Measurements from ENCODE around the gene CACNA1E.
"Not testable (repeated sequence)": the region's sequence is repeated elsewhere in the genome, so short reads cannot be mapped to it uniquely, and the experiment has no call there.

The CACNA1E gene

GRCh38 chr1:181812208-181812607, 328.9 kb downstream of the CACNA1E start:
- DNase-seq (ENCODE audit: low spot score): no peak

- DNase-seq (ENCODE audit: low spot score): no peak
These were observed 329.9 kb downstream of the CACNA1E start for GRCh38 chr1:181813266-181813665.

DNA sequence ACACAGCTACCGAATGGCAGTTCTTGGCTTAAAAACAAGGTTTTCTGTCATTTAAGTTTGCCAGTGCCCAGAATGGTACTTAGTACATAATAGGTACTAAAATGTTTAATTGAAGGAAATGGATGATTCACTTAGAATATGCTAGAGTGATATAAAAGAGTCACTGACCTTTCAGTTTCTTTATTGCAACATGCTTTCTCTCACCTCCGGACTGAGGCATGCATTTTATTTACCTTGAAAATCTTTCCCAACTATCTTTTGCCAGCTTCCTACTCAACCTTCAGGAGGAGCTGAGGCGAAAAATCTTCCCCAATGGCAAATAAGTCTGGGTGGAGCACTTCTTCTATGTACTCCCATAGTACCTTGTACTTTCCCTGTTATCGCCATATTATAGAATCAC, 333.3 kb downstream of the CACNA1E start:
- DNase-seq (ENCODE audit: low spot score): no peak

GRCh38 chr1:181817091-181817490, 333.8 kb downstream of the CACNA1E start:
- DNase-seq (ENCODE audit: low spot score): no peak

DNA sequence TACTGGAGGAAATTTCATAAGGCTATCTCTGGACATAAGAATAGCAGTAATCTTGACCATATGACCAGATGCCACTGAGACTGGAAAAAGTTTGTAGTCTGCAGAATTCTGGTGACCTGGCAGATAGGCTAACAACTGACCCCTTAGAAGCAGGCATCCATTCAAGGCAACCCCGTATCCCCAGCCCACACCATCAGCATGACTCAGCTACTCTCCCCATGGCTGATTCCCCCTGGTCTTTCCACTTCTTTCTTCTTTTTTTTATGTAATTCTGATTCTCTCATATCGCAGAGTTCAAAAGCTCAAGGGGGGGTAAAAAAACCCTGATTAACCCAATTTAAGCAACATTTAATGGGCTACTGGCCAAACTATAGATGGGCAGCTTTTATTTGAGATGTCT, 335.1 kb downstream of the CACNA1E start:
- no peak for DNase-seq (ENCODE audit: low spot score)

DNA sequence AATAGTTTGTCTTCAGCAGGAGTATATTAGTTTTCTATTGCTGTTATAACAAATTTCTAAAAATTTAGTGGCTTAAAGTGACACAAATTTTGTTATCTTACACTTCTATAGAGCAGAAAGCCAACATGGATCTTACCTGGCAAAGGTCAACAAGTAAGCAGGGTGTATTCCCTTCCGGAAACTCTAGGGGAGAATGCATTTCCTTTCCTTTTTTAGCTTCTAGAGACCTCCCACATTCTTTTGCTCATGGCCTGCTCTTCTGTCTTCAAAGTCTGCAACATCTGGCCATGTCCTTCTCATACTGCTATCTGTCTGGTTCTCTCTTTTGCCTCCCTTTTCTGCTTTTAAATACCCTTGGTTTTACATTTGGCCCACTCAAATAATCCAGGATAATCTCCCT, 335.6 kb downstream of the CACNA1E start:
- no peak for DNase-seq (ENCODE audit: low spot score)

DNA sequence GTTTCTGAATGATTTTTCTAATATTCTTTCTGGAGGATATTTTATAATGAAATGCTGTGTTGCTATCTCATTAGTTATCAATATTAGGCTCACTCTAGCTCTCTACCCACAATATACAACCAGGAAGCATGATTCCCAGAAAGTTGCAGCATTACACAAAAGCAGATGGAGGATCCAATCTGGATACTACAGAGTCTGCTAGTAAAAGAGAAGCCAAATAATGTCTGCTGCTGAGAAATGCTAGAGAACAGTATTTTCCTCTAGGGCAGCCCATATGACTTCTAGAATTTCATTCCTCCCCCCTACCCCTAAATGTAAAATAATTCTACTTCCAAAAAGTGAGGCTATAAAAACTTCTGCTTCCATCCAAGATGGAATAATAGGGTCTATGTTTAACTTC, 338.4 kb downstream of the CACNA1E start:
- DNase-seq (ENCODE audit: low spot score): no peak

GRCh38 chr1:181832173-181832880, 349.0 kb downstream of the CACNA1E start:
- DNase-seq (ENCODE audit: low spot score): not testable (repeated sequence)

DNA sequence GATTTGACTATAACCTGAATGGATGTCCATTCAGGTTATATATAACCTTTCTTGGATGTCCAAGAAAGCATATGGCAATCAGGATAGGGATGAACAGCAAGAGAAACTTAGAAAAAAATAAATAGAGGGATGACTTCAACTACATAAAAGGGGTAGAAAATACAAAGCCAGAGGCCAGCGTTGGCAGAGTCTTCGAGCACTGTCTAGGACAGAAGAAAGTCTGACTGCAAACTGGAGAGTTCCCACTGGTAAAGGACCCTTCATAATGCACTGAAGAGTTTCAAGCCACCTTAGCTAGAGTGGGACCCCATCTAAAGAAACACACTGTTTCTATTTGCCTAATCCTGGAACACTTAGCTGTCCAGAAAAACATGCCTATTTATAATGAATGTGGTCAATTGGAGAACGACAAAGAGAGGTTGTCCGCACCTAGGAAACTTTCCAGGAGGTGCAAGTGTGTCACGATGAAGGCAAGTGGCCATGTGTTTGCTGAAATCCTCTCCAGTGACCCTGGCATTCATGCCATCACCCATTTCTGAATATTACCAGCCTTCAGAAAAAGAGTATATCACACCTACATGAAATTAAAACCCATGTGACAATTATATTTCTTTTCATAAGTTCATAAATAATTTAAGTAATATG, 362.8 kb downstream of the CACNA1E start:
- no peak for DNase-seq (ENCODE audit: low spot score)

- DNase-seq (ENCODE audit: low spot score): no peak
These were observed 363.4 kb downstream of the CACNA1E start for GRCh38 chr1:181846681-181847080.

- DNase-seq (ENCODE audit: low spot score): no peak
These were observed 365.8 kb downstream of the CACNA1E start for GRCh38 chr1:181849071-181849470.

GRCh38 chr1:181854212-181854611, 370.9 kb downstream of the CACNA1E start:
- DNase-seq (ENCODE audit: low spot score): not testable (repeated sequence)

DNA sequence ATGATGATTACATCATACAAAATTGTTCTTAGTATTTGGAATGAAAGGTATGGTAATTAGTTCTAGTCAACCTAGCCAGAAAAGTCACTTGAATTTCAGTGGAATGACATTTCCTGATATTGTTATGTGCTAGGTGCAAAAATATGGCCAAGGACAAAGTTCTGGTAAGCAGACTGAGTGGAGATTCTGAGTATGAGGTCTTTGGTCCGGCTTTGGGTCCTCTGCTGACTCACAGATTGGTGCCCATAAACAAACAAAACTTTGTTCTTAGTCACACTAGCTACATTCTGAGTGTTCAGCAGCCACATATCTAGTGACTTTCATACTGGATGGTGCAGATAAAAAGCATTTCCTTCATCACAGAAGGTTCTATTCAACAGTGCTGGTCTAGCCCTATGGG, 372.1 kb downstream of the CACNA1E start:
- no peak for DNase-seq (ENCODE audit: low spot score)
